HG03442 (cell line): ENCODE measurements around the gene ARPC4.

Experiments
- ATAC-seq: cut with Tn5 transposase; IDR thresholded peaks from one replicate; pipeline ENCODE4 v1.9.1; 2021; ENCODE audit warnings: mild to moderate bottlenecking, moderate library complexity; ENCODE audit not compliant: unreplicated experiment

Gene ARPC4

GRCh38 chr3:9787714-9788113 lies 5.2 kb upstream of the ARPC4 start:
- ATAC-seq, result no peak

- ATAC-seq, result no peak
Observed at GRCh38 chr3:9791127-9791526, 1.8 kb upstream of the ARPC4 start.

DNA sequence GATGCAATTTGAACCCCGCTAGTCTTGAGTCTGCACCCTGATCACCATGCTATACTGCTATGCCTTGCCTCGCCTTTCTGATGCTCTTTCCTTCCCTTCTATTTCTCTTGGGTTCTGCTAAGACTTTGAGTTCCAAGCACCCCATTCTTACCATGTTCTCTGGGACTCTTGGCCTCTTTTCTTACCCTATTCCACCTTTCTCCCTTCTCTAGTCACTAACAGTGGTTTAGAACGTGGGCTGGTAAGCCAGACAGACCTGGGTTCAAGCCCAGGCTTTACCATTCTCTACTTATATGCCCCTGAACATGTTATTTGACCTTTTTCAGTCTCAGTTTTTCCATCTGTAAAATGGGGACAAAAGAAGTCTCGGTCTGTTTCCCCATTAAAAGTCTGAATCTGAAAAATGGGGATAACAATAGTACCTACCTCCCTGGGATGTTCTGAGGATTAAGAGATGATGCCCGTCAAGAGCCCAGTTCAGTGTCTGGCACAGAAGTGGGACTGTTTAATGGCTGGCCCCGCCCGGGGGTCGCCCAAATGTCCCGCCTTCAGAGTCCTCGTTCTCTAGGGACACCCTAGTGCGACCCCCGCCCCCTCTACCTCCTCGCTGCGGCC lies 985 bp upstream of the ARPC4 start:
- no peak for ATAC-seq

DNA sequence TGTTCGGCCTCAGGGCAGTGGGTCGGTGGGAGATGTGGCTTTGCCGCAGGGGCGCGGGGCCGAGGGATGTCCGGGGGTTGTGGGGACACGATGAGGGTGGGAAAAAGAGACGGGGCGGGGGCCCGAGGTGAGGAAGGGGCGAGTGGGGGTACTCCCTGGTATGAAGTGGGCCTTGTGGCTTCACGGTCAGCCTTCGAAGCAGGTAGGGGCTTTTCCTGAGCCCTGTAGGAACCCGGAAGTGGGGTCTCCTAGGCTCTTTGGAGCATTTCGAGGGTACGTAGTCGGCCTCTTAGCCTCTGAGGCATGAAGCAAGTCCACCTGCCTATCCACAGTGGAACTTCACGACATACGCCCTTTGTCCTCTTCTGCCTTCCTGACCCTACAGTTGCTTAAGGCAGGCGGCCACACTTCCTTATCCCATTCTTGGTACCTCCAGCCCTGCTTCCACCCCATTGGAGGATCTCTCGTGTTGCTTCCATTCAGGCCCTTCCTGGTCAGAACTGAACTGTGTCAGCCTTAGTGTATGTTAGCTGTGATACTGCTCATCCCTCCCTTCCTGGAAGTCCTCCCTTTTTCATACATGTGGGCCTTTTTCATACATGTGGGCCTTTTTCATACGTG lies 389 bp downstream of the ARPC4 start:
- no peak for ATAC-seq

- no peak for ATAC-seq
Observed at GRCh38 chr3:9794400-9794799, 1.5 kb downstream of the ARPC4 start.

- ATAC-seq, result no peak
Observed at GRCh38 chr3:9795207-9795606, 2.3 kb downstream of the ARPC4 start.

- ATAC-seq, result no peak
Observed at GRCh38 chr3:9797196-9797945, 4.5 kb downstream of the ARPC4 start.

DNA sequence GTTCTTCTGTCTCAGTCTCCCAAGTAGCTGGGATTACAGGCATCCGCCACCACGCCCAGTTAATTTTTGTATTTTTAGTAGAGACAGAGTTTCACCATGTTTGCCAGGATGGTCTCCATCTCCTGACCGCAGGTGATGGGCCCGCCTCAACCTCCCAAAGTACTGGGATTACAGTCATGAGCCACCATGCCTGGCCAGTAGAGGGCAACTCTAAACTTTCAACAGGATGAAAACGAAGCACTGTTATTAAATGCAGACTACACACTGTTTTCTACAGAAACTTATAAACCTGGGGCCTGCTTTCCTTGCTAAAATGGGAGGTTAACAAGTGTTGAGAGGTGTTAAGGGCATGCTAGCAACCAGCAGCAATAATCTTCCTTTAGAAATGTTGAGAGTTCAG lies 7.6 kb downstream of the ARPC4 start:
- no peak for ATAC-seq

DNA sequence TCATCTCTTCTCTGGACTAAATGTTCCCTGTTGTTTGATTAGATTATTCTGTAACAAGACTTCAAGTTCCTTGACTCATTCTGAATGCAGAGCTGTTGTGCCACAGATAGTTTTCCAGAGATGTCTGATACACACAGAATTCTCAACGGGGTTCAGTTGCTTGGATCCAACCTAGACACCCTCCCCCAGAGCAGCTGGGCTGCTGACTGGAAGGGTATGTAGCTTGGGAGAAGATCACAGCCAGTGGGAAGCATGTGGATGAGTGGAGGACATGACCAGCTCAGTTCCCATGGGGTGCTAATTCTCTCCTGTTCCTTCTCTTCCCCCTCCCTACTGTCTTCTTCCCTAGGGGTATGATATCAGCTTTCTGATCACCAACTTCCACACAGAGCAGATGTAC lies 10.6 kb downstream of the ARPC4 start:
- ATAC-seq, result no peak

- no peak for ATAC-seq
Observed at GRCh38 chr3:9804996-9805395, 12.1 kb downstream of the ARPC4 start.

DNA sequence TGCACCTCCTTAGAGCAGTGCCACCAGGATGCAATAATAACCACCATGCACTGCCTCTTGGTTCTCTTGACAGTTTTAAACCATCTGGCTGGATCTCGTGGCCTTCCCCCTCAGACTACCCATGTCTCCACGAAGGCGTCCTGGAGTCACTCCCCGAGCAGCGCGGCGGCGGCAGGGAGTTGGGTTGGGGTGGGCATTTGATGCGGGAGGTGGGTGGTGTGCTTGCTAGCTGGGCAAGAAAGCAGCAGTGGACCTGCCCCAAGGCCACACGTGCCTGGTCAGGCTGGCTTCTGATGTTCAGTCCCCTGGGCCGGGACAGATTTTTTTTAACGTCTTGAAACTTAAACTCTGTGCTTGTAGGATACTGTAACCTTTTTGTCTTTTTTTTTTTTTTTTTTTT lies 13.3 kb downstream of the ARPC4 start:
- ATAC-seq, result no peak

DNA sequence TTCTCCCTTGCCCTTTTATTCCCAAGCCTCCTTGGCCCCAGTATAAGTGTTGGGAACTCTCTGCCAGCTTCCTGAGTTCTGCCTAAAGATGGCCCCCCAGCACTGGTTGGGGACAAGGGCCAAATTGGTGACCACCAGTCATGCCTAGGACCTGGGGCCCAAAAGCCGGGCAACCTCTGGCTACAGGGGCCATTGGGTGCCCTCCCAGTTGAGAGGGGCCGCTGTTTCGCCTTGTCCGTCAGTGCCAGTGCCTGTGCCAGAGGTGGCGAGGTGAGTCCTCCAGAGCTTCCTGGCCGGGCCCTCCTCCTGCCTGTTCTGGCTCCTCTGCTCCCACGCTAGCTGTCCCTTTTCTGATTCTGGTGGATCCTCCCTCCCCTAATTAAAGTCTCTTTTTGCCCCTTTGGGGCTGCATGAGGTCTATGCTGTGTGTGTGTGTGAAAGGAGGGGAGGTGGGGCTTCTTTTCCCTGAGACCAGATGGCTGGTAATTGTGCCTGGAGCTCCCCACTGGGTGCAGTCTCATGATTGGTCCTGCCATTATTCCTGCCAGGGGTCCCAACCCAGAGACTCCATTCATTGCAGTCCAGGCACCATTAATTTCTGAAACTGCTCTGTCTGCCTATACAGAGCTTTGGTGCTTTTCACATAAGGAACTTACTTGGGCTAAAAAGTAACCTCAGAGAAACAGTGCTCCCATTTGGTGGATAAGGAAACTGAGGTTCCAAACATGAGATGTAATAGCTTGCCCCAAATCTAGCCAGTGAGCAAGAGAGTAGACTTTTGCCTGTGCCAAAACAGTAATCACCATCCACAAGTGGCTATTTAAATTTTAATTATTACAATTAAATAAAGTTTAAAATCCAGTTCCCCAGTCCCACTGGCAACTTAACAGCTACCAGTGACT lies 14.1 kb downstream of the ARPC4 start:
- ATAC-seq, result no peak

DNA sequence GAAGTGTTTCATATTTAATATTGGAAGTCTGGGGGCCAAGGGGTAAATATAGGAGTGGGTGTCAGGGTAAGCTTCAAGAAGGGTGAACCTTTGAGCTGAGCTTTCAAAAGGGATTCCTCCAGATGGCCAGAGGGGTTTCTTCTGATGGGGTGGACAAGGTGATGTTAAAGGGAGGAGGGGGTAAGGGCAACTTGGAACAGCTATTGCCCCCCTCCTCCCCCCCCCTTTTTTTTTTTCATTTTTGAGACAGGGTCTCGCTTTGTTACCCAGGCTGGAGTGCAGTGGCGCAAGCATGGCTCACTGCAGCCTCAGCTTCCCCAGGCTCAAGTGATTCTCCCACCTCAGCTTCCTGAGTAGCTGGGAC lies 15.1 kb downstream of the ARPC4 start:
- ATAC-seq, result no peak

DNA sequence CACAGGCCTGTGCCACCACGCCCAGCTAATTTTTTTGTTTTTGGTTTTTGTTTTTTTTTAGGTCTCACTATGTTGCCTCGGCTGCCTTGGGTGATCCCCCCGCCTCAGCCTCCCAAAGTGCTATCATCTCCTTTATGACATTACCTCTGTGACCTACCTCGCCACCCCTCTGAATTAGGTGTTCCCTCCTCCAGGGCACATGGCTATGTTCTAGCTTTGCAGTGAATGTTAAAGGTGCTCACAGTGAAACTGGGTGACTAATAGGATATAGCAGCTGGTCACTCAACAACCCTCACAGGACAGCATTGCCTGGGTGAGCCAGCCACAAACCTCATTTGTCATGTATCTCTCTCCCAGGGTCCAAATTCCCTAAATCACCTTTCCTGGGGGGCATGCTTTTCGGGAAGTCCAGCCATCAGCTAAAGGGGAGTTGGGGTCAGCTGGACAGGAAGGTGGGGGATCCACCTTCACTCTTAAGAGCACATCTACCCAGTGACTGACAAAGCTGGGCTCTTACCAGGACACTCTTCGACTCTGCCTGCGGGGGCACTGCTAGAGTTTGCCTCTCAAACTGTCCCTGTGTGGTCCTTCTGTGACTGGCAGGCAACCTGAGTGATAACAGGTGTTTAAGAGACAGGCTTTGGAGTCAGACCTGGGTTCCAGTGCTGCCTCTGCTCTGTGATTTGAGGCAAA lies 15.6 kb downstream of the ARPC4 start:
- peak; percentile 32 for ATAC-seq

DNA sequence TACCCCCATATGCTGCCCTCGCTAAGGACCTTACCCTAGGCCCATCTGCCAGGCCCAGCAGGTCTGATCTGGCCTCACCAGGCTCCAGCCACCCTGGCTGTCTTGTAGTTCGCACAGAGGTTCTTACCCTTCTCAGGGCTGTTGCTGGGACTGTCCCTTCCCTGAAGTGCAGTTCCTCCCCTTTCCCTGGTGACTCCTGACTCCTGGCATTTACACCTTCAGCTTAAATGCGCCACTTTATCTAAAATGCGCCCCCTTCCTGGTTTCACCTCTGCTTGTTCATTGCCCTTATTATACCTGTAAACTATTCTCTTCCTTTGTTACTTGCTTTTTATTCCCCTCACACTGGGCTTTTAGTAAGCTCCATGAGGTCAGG lies 16.3 kb downstream of the ARPC4 start:
- no peak for ATAC-seq

DNA sequence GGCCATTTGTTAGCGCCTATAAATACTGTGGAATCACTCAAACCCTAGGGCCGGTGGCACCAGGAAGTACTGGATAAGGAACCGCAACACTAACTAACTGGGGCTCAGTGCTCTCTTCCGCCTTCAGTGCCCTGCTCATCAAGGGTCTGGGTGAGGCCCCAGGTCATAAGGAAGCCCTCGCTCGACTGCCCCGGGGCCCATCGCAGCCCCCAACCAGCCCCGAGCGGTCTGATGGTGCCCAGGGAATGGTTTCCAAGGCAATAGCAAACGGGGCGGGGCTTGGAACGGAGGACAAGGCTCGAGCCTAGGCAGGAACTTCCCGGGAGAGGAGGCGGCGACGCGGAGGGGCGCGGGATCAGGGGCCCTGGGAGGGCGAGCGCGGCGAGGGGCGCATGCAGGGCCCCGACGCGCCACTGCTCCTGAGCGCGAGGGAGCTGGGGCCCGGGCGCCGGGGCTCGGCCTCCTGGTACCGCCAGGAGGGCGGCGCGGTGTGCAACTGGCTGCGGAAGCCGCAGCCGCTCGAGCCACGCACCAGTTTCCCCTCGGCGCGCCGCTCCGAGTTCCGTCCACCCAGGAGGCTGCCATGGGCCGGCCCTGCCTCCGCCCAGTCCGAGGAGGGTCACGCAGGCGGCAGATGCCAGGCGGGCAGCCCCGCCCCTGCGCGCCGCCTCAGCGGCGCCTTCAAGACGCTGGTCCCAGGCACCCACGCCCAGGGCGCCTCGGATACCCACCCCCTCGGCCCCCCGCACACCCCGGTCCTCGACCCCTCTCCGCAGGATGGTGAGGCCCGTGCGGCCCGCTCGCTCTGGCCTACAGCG lies 16.9 kb downstream of the ARPC4 start, which contains the start of gene TTLL3:
Gene TTLL3 (plus strand): TSS at position 648 of the 818 bp plus-strand sequence. CDS start 400 bp downstream, outside the sequence.
- ATAC-seq, result peak; percentile 37

DNA sequence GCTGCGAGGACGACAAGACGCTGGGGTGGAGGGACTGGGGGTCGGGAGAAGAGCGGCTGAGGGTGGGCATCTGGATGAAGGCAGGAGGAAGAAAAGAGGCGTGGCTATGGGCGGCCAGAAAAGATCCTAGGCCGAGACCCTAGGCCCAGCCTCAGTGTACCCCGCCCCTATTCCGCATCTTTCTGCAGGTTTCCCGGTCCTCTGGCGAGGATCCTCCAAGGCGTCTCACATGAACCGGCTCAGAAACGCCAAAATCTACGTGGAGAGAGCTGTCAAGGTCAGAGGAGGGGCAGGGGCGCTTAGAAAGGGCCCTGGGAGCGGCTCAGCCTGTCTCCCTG lies 17.5 kb downstream of the ARPC4 start:
- no peak for ATAC-seq

DNA sequence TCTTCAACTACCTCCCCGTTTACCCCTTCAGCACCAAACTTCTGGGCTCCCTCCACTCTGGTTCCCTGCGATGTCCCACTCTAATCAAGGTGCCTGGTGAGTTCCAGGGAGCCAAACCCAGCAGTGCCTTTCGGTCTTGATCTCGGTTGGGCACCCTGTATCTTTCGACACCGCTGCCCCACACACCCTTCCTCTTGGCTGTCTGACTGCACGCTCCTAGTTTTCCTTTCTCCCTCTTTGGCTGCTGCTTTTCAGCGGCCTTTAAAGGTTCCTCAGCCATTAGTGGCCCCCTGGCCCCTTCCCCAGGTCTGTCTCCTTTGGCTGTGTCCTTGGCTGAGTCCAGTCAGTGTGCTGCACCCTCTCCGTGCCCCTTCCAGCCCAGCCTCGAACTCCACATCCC lies 18.0 kb downstream of the ARPC4 start:
- ATAC-seq, result no peak

DNA sequence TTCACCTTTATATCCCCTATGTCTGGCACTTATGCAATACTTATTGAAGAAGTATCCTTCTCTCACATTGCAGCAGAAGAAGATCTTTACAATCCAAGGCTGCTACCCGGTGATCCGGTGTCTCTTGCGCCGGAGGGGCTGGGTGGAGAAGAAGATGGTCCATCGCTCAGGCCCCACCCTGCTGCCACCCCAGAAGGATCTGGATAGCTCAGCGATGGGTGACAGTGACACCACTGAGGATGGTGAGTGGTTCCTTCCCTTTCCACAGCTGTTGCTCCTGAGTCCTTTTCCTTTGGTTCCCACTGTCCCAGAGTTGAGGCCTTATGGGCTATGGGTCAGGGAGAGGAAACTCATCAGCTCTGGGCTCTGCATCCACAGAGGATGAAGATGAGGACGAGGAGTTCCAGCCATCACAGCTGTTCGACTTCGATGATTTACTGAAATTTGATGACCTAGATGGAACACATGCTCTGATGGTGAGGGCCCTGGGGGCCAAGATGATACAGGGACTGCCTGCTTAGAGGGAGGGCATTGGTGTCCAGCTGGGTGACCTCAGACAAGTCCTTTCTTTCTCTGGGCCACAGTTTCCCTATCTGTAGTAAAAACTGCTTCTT lies 20.1 kb downstream of the ARPC4 start:
- ATAC-seq, result no peak

GRCh38 chr3:9815986-9816385 lies 23.1 kb downstream of the ARPC4 start:
- no peak for ATAC-seq
